HG02852 (cell line): ENCODE measurements around the gene NAGPA.

Experiments used
- ATAC-seq: cut with Tn5 transposase; IDR thresholded peaks from one replicate; pipeline ENCODE4 v1.9.1; 2021; ENCODE audit warnings: mild to moderate bottlenecking, moderate library complexity; ENCODE audit not compliant: unreplicated experiment

The NAGPA gene

GRCh38 chr16:4979736-4980660 is 53.7 kb downstream of the NAGPA start:
- ATAC-seq = no peak

GRCh38 chr16:4979164-4979563 is 54.6 kb downstream of the NAGPA start:
- ATAC-seq = no peak

- no peak for ATAC-seq
Measured at GRCh38 chr16:4976611-4977145, 57.1 kb downstream of the NAGPA start.

GRCh38 chr16:4976079-4976478 is 57.7 kb downstream of the NAGPA start:
- peak; percentile 94 for ATAC-seq
